IMR-90 (cell line): ENCODE measurements around the gene TMEM30A. TPM values are rescaled to one million over a fixed set of nuclear protein-coding genes. Genes with fewer than 3 reads are reported as not detected.

Source experiments
- ATAC-seq: fragments of 200-7000 bp; cut with Tn5 transposase; 2 replicates; pipeline ENCODE4 v1.9.1; 2020; ENCODE audit warnings: low read depth, mild to moderate bottlenecking, moderate library complexity
- BruUV-seq: library from RNA; stranded (reverse); fragments of 400-500 nt; replicated peaks from 2 replicates; lab custom pipeline; 2021; lab: Mats Ljungman, UMichigan
- CTCF ChIA-PET: fragments of 300-600 bp; formaldehyde crosslinking; extraction: SDS; loops from one replicate; lab custom pipeline; 2021; ENCODE audit warnings: antibody characterized with exemption; lab: Yijun Ruan, JAX
- POLR2A ChIA-PET: fragments of 300-600 bp; sonication (Branson Sonifier 250); formaldehyde crosslinking; loops from one replicate; lab custom pipeline; 2022; ENCODE audit warnings: antibody characterized with exemption; ENCODE audit not compliant: unreplicated experiment; lab: Charles Lee
- DNase-seq: peaks from one replicate; pipeline ENCODE4 v3.0.0; 2013
- H2AFZ ChIP-seq: replicated peaks from 2 replicates; pipeline ENCODE3; 2013; ENCODE audit warnings: low read length, mild to moderate bottlenecking; ENCODE audit not compliant: poor library complexity
- H2AK5ac ChIP-seq: 2 replicates; pipeline ENCODE4 v1.6.1; 2013; ENCODE audit warnings: low read depth, low read length, inconsistent platforms
- H2AK9ac ChIP-seq: replicated peaks from 2 replicates; pipeline ENCODE3; 2013; ENCODE audit warnings: mild to moderate bottlenecking, low read depth, low read length, moderate library complexity; ENCODE audit not compliant: poor library complexity
- H2BK120ac ChIP-seq: 2 replicates; pipeline ENCODE4 v1.6.1; 2013; ENCODE audit warnings: low read depth, low read length, inconsistent platforms
- H2BK15ac ChIP-seq: 3 replicates; pipeline ENCODE4 v1.6.1; 2013; ENCODE audit warnings: low read depth, low read length, inconsistent platforms
- H2BK20ac ChIP-seq: 2 replicates; pipeline ENCODE4 v1.6.1; 2013; ENCODE audit warnings: low read depth, mild to moderate bottlenecking, inconsistent platforms, low read length, moderate library complexity
- H2BK5ac ChIP-seq: 2 replicates; pipeline ENCODE4 v1.6.1; 2013; ENCODE audit warnings: mild to moderate bottlenecking, low read depth, low read length, inconsistent platforms; ENCODE audit not compliant: poor library complexity, severe bottlenecking
- H3K14ac ChIP-seq: replicated peaks from 2 replicates; pipeline ENCODE4 v1.6.1; 2013; ENCODE audit warnings: low read depth, low read length, inconsistent platforms
- H3K18ac ChIP-seq: 2 replicates; pipeline ENCODE4 v1.6.1; 2013; ENCODE audit warnings: low read depth, low read length, control low read depth
- H3K23ac ChIP-seq: 2 replicates; pipeline ENCODE4 v1.6.1; 2013; ENCODE audit warnings: low read depth, low read length, inconsistent platforms
- H3K27ac ChIP-seq: 2 replicates; pipeline ENCODE4 v1.5.1; 2013; ENCODE audit warnings: mild to moderate bottlenecking, control low read depth, low read length; ENCODE audit not compliant: insufficient read depth
- H3K27me3 ChIP-seq: 2 replicates; pipeline ENCODE4 v1.6.1; 2013; ENCODE audit warnings: low read length; ENCODE audit not compliant: control insufficient read depth, insufficient read depth
- H3K36me3 ChIP-seq: 2 replicates; pipeline ENCODE4 v1.6.1; 2013; ENCODE audit warnings: low read length, mixed read lengths; ENCODE audit not compliant: control insufficient read depth, insufficient read depth
- H3K4ac ChIP-seq: 2 replicates; pipeline ENCODE4 v1.6.1; 2013; ENCODE audit warnings: low read depth, low read length, inconsistent platforms
- H3K4me1 ChIP-seq: 2 replicates; pipeline ENCODE4 v1.6.1; 2013; ENCODE audit warnings: low read length, mixed read lengths; ENCODE audit not compliant: control insufficient read depth, insufficient read depth
- H3K4me2 ChIP-seq: 2 replicates; pipeline ENCODE4 v1.6.1; 2013; ENCODE audit warnings: low read depth, mild to moderate bottlenecking, control low read depth, low read length, moderate library complexity
- H3K4me3 ChIP-seq: 2 replicates; pipeline ENCODE4 v1.5.1; 2013; ENCODE audit warnings: low read depth, mild to moderate bottlenecking, control low read depth, low read length, moderate library complexity; ENCODE audit not compliant: insufficient read depth
- H3K56ac ChIP-seq: 2 replicates; pipeline ENCODE4 v1.6.1; 2013; ENCODE audit warnings: low read length, inconsistent platforms; ENCODE audit not compliant: insufficient read depth; ENCODE audit errors: extremely low read depth
- H3K79me1 ChIP-seq, 2 experiments: 2 replicates each; pipeline ENCODE4 v1.6.1; 2013; ENCODE audit warnings: low read length in 2 of 2, inconsistent platforms in 1 of 2, low read depth in 1 of 2
- H3K9ac ChIP-seq: 2 replicates; pipeline ENCODE4 v1.6.1; 2013; ENCODE audit warnings: low read depth, low read length, control low read depth
- H3K9me1 ChIP-seq: 2 replicates; pipeline ENCODE4 v1.6.1; 2013; ENCODE audit warnings: low read length, inconsistent platforms; ENCODE audit not compliant: insufficient read depth
- H3K9me3 ChIP-seq: 2 replicates; pipeline ENCODE4 v1.6.1; 2013; ENCODE audit warnings: low read length; ENCODE audit not compliant: control insufficient read depth, insufficient read depth
- H4K20me1 ChIP-seq: 2 replicates; pipeline ENCODE4 v1.6.1; 2013; ENCODE audit warnings: low read length, inconsistent platforms; ENCODE audit not compliant: insufficient read depth
- H4K5ac ChIP-seq: 2 replicates; pipeline ENCODE4 v1.6.1; 2013; ENCODE audit warnings: mild to moderate bottlenecking, low read depth, low read length, control low read depth
- H4K8ac ChIP-seq, 2 experiments: 2 replicates each; pipeline ENCODE4 v1.6.1; 2013; ENCODE audit warnings: low read depth in 2 of 2, low read length in 2 of 2, control low read depth in 1 of 2, inconsistent platforms in 1 of 2
- H4K91ac ChIP-seq: 2 replicates; pipeline ENCODE4 v1.6.1; 2013; ENCODE audit warnings: low read depth, low read length, inconsistent platforms; ENCODE audit not compliant: insufficient read depth
- BHLHE40 ChIP-seq: fragments of 150-350 bp; IDR thresholded peaks from 2 replicates; pipeline ENCODE4 v1.6.1; 2016; ENCODE audit warnings: mild to moderate bottlenecking, low read depth, low read length
- CEBPB ChIP-seq: IDR thresholded peaks from 2 replicates; pipeline ENCODE4 v1.6.1; 2012; ENCODE audit warnings: low read depth, low read length, improper control_type of control experiment
- FOS ChIP-seq: fragments of 150-350 bp; IDR thresholded peaks from 2 replicates; pipeline ENCODE4 v1.6.1; 2016; ENCODE audit warnings: low read depth, low read length
- MAFK ChIP-seq: IDR thresholded peaks from 2 replicates; pipeline ENCODE4 v1.6.1; 2012; ENCODE audit warnings: low read depth, low read length, improper control_type of control experiment
- MAZ ChIP-seq: IDR thresholded peaks from 2 replicates; pipeline ENCODE4 v1.6.1; 2012; ENCODE audit warnings: low read depth, mild to moderate bottlenecking, low read length, improper control_type of control experiment, moderate library complexity, borderline replicate concordance
- NFE2L2 ChIP-seq: fragments of 150-350 bp; IDR thresholded peaks from 2 replicates; pipeline ENCODE4 v1.6.1; 2016; ENCODE audit warnings: low read depth, mild to moderate bottlenecking, low read length
- POLR2A ChIP-seq: IDR thresholded peaks from 2 replicates; pipeline ENCODE4 v1.6.1; 2012; ENCODE audit warnings: mild to moderate bottlenecking, low read depth, low read length
- RCOR1 ChIP-seq: IDR thresholded peaks from 2 replicates; pipeline ENCODE4 v1.6.1; 2012; ENCODE audit warnings: mild to moderate bottlenecking, low read length, improper control_type of control experiment; ENCODE audit not compliant: insufficient replicate concordance
- USF2 ChIP-seq: fragments of 150-350 bp; IDR thresholded peaks from 2 replicates; pipeline ENCODE4 v1.6.1; 2017; ENCODE audit warnings: mild to moderate bottlenecking, antibody characterized with exemption, low read length, low read depth
- WGBS, 2 experiments: methylation state at CpG; one replicate each; pipeline versions ENCODE4 v1.1.5 to v1.1.7; 2013; ENCODE audit warnings: missing lambda C conversion rate in 2 of 2; ENCODE audit not compliant: insufficient read length in 1 of 2; ENCODE audit errors: extremely low coverage in 2 of 2; 5-methylcytosine and 5-hydroxymethylcytosine counted together
- dilution Hi-C: fragments of 300-500 bp; cut with HindIII; formaldehyde crosslinking; loops from one replicate; pipeline ENCODE4 v1.14.3; 2018; ENCODE audit warnings: low sequenced_read_pairs; ENCODE audit not compliant: unreplicated experiment
- in situ Hi-C: fragments of 300-500 bp; cut with MboI; formaldehyde crosslinking; loops from 3 replicates; pipeline ENCODE4 v1.14.3; 2019; ENCODE audit warnings: low sequenced_read_pairs, inconsistent platforms, mixed read lengths
- intact Hi-C: fragments of 100-400 bp; cut with micrococcal nuclease; formaldehyde crosslinking; loops from 2 replicates; pipeline ENCODE4 v1.10.0; 2022
- polyA plus RNA-seq, 3 experiments: library from polyadenylated mRNA; depleted of rRNA; stranded (reverse); fragments of >200 nt; gene quantifications; 2 replicates each; pipeline ENCODE4 v1.2.3, GENCODE V29; 2012; ENCODE audit warnings: low replicate concordance in 1 of 3
- total RNA-seq: library from RNA; depleted of rRNA; stranded (reverse); fragments of >200 nt; gene quantifications from 2 replicates; pipeline ENCODE4 v1.2.3, GENCODE V29; 2012
- TF ChIP-seq, protein P1 (sequence below): fragments of 150-350 bp; IDR thresholded peaks from 2 replicates; pipeline ENCODE4 v1.6.1; 2016; ENCODE audit warnings: low read depth, mild to moderate bottlenecking, low read length, moderate library complexity, borderline replicate concordance

Gene TMEM30A
- total and polyA plus RNA-seq, 2 of the 4 experiments (the other 2 are of a cell fraction) = 48.5 to 111 TPM

DNA sequence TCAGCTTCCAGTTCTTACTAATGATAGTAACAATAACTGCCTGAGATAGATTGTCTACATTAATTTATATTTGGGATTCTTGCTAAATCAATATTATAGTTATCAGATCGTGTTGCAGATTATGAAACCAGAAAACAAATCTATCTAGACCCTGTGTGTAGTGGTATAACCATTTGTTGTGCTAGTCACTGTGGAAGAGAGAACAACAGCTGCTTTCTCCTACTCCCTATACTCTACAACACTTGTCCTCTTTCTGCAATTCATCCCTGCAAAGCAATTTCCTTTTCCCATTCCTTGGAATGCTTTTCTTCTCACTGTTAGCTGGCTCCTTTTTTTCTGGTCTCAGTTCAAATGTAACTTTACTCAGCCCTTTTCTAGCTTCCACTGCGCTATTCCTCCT lies 49.3 kb downstream of the TMEM30A start (continued):
- TF ChIP-seq MAZ = no peak

DNA sequence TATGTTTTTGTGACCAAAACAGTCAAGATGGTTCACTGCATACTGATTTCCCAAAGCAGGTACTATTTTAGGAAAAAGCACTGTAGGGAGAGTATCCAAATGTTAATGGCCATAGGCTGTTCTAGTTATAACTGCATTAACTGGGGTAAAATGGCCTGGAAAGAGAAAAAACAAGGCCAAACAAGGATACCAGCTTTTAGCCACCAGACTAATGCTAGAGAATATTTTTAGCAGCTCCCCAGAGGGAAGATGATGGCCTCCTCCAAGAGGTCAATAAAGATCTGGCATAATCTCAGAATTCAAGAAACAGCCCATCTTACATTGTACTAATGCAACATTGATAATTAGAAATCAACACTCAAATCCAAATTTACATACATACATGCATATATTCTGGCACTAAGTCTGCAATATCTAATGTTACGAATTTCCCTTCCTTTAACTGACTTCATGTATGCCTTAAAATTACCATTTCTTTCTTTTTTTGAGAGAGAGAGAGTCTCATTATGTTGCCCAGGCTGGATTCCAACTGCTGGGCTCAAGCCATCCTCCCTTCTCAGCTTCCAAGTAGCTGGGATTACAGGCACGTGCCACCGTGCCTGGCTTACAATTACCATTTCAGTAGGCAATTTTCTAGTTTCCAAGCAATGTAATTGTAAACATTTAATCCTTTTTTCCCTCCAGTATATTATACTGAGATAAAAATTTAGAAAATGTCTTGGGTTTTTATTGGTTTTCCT lies 50.3 kb downstream of the TMEM30A start:
- Histone ChIP-seq H3K4ac (no peak overlapping the region), H3K18ac (no peak overlapping the region), H3K36me3 (peaks cover 13% of the 10 kb centered on the region), H3K9ac (no peak overlapping the region), H3K4me3 (no peak overlapping the region), H3K79me1 (peaks cover 0 to 6% of the 10 kb centered on the region in 2 experiments; a peak in 3 of 4 replicates), H4K20me1 (no peaks in the 10 kb centered on the region), H3K27me3 (no peaks in the 10 kb centered on the region), H3K9me3 (no peaks in the 10 kb centered on the region), H3K9me1 (no peaks in the 10 kb centered on the region), H3K56ac (no peak overlapping the region), H2BK120ac (no peak overlapping the region), H2BK20ac (no peak overlapping the region), H2AK9ac (no peak overlapping the region), H4K5ac (no peak overlapping the region), H2AFZ (no peak overlapping the region), H2BK5ac (no peak overlapping the region), H3K27ac (no peak overlapping the region), H3K4me2 (no peak overlapping the region), H3K23ac (no peak overlapping the region), H4K8ac (no peak overlapping the region), H3K4me1 (no peaks in the 10 kb centered on the region), H2AK5ac (no peak overlapping the region), H3K14ac (no peak overlapping the region), H4K91ac (no peak overlapping the region), H2BK15ac (no peak overlapping the region)
- ChIA-PET CTCF (interaction anchor here (0.6 to 0.7 kb wide), 2 partner anchors 8 to 23 kb away, joined by 3 read pairs; no protein-coding TSS in a partner anchor), POLR2A (no interaction called here)
- no TSS peak for BruUV-seq
- intact Hi-C loops = no loop called here
- DNase-seq = no peak
- dilution Hi-C loops = no loop called here
- no peak for ATAC-seq
- in situ Hi-C loops = no loop called here
- TF ChIP-seq, protein P1, sequence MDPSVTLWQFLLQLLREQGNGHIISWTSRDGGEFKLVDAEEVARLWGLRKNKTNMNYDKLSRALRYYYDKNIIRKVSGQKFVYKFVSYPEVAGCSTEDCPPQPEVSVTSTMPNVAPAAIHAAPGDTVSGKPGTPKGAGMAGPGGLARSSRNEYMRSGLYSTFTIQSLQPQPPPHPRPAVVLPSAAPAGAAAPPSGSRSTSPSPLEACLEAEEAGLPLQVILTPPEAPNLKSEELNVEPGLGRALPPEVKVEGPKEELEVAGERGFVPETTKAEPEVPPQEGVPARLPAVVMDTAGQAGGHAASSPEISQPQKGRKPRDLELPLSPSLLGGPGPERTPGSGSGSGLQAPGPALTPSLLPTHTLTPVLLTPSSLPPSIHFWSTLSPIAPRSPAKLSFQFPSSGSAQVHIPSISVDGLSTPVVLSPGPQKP = no peak
- no peak for TF ChIP-seq MAFK
- TF ChIP-seq CEBPB = no peak
- TF ChIP-seq MAZ = no peak
- no peak for TF ChIP-seq BHLHE40
- no peak for TF ChIP-seq NFE2L2
- no peak for TF ChIP-seq POLR2A
- TF ChIP-seq USF2 = no peak
- no peak for TF ChIP-seq RCOR1
- no peak for TF ChIP-seq FOS
- no CpG with 5 or more reads among the region's 3 CpGs for WGBS, 2 experiments
